Stimulated activated CD4-positive, alpha-beta T cell treated with anti-CD3 and anti-CD28 coated beads, Interleukin-1b, Interleukin-23, amount 100 ng/mL, for 1 hour (primary cell): ENCODE data around the gene PSG6.
A peak's percentile ranks its signal among the peaks of the same experiment; 100 is the strongest.
"Not testable (repeated sequence)": the region's sequence is repeated elsewhere in the genome, so short reads cannot be mapped to it uniquely, and the experiment has no call there.

Experiments
- DNase-seq, 2 donors: peaks; one replicate each; pipeline ENCODE4 v3.0.0-alpha.2; 2020; ENCODE audit warnings: low read depth in 2 of 2

The PSG6 gene

DNA sequence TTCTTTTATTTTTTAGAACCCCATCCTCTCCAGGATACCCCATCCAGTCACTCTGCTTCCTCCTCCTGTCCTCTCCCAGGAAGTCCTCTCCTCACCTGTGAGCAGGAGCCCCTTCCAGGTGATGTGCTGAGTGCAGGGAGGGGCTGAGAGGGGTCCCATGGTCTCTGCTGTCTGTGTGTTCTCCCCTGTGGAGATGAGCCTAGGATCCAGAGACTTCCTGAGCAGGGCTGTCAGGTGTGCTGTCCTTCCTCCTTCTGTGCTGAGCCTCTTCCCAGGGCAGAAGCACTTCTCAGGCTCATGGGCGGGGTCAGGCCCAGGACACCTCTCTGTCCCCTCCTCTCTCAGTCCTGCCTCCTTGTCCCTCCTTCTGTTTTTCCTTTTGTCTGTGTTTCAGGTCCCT, at the start of gene PSG6:
TSS of gene PSG6 (minus strand) at position 261 of the 400 bp plus-strand sequence. CDS start at position 159, 102 bp downstream.
- not testable (repeated sequence) for DNase-seq

DNA sequence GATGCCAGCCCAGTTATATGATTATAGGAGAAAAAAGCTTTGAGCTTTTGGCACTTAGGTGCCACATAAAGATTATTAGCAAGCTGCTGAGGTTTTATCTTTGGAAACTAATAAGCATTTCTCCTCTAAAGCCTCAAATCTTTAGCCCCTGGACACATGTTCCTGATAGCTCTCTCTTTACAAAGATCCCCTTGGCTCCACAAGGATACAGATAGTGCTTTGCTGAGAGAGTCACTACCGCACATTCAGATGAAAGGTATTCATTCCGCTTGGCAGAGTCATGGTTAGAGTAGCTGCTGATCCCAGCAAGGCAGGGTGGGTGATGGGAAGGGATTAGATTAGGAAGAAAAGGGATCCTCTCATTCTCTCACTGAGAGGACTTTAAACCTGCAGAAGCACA, 47.5 kb upstream of the PSG6 start:
- no peak for DNase-seq

DNA sequence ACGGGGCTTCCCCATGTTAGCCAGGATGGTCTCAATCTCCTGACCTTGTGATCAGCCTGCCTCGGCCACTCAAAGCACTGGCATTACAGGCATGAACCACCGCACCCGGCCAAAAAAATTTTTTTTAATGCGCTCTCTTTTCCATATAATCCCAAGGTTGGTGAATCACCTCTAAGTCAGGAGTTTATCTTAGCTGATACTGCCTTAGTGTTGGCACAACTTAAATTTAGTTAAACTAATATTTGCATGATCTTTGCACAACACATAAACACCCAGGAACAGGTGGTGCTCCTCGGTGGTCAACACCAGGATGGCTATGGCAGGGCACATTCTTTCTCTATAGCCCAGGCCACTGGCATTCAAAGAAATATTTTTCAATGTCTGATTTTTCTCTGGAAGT, 43.4 kb upstream of the PSG6 start:
- DNase-seq, result no peak

DNA sequence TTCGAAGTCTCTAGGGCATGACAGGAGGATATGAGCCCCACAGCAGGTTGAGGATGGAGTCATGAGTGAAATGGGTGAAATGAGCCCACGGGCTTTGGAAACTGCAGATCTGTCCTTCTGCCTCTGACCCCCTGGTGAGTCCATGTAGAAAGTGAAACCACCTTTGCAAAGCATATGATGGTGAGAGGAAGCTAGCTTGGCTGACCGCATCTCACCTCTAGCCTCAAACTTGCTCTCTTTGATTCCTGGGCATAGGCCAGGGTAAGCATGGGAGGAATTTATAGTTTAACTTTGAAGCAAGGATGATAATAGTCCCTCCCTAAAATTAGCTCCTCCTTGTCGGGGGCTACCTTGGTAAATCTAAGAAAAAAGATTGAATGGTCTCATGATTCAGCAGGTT, 34.4 kb upstream of the PSG6 start:
- DNase-seq, result not testable (repeated sequence)

DNA sequence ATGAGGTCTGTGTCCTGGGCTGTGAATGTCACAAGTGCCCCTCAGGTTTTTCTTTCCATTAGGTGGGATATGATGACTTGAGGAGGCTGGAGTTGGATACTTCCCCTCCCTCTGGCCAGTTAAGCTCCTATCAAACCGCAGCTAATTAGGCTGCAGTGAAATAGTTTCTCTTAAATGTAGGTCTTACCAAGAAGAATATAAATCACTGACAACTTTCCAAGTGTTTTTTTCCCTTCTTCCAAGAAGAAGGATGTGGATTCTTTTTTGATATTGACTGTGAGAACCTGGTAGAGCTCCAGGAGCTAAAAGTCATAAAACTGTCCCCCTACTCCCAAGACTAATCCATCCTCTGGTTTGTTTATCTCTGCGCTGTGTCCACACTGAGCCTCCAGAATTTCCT, 33.8 kb upstream of the PSG6 start:
- DNase-seq, result not testable (repeated sequence)

DNA sequence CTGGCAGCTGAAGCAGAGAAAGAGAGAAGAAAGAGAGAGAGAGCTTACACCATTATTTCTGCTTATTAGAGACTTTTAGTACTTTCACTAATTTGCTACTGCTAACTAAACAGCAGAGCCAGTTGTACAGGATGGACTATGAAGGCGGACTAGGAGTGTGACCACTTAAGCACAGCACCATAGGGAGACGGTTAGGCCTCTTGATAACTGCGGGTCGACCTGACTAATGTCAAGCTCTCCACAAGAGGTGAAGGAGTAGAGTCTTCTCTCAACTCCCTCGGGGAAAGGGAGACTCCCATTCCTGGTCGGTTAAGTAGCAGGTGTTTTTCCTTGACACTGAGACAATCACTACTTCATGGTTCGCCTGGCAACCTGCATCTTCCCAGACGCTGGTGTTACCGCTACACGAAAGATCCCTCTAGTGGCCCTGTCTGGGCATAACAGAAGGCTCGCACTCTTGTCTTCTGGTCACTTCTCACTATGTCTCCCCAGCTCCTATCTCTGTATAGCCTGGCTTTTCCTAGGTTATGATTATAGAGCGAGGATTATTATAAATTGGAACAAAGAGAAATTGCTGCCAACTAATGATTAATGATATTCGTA, 24.6 kb upstream of the PSG6 start:
- no peak for DNase-seq

GRCh38 chr19:42937107-42937506, 19.4 kb upstream of the PSG6 start, which contains the start of gene PSG7:
Gene PSG7 (minus strand): TSS chr19:42937207. CDS start chr19:42937076, 131 bp downstream.
- DNase-seq, result not testable (repeated sequence)

DNA sequence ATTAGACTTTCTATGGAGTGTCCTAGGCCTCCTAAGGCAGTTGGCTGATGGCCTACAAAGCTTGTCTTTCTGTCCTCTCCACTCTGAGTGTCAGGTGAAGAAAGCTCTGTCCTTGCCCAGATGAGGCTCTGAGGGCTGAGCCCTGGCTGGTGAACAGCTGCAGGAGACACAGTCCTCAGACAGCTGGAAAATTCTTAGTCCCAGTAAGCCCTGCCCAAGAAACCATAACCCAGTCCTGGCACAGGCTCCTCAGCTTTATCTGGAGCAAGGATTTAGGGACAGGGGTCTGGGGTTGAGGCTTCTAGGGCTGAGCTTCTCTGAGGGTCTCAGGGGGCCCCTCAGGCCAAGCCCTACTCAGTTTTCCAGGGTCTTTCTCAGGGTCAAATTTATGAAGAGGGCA, 17.0 kb upstream of the PSG6 start:
- not testable (repeated sequence) for DNase-seq

GRCh38 chr19:42934183-42934582, 16.5 kb upstream of the PSG6 start:
- DNase-seq, result not testable (repeated sequence)

- not testable (repeated sequence) for DNase-seq
Measured at GRCh38 chr19:42933412-42933811, 15.7 kb upstream of the PSG6 start.

- DNase-seq, result not testable (repeated sequence)
Measured at GRCh38 chr19:42932485-42933101, 14.9 kb upstream of the PSG6 start.

DNA sequence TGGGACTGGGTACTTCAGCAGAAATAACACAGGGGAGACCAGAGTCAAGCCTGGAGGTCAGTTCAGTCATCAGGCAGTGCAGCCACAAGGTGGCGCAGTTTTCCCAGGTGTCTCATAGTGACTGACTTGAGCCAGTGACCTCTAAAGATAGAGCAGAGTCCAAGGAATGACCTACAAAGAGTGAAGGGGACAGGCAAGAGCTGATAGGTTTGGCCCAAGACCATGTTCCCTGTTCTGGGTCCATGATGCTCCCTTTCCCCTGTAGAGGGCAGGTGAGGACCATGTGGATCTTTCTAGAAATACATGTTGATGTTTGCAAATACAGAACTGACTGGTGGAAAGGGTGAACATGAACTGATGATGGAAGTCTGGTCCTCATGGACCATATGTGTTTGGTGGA, 12.5 kb upstream of the PSG6 start:
- peak in 1 of 2 donors; percentile 6 for DNase-seq

- no peak for DNase-seq
Measured at GRCh38 chr19:42928896-42929295, 11.2 kb upstream of the PSG6 start.

DNA sequence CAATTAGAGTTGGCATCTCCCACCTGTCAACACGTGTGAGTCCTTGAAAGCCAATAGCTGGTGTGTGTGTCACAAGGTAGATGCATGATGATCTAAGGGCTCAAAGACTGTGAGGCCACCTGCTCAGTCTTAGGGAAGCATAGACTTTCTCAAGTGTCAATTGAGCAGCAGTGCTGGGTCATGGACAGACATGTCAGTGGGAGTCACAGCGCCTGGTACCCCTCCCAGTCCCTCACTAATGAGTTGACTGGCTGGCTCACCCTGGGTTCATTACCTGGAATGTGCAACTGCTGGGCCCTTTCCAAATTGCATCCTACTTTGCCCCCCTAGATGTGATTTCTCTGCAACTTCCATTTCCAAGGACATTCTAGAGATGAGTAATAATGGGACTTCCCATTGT, 9.1 kb upstream of the PSG6 start:
- no peak for DNase-seq

- not testable (repeated sequence) for DNase-seq
Measured at GRCh38 chr19:42923106-42923505, 5.4 kb upstream of the PSG6 start.

GRCh38 chr19:42920971-42921370, 3.3 kb upstream of the PSG6 start:
- not testable (repeated sequence) for DNase-seq

- no peak for DNase-seq
Measured at GRCh38 chr19:42919757-42920079, 2.0 kb upstream of the PSG6 start.

DNA sequence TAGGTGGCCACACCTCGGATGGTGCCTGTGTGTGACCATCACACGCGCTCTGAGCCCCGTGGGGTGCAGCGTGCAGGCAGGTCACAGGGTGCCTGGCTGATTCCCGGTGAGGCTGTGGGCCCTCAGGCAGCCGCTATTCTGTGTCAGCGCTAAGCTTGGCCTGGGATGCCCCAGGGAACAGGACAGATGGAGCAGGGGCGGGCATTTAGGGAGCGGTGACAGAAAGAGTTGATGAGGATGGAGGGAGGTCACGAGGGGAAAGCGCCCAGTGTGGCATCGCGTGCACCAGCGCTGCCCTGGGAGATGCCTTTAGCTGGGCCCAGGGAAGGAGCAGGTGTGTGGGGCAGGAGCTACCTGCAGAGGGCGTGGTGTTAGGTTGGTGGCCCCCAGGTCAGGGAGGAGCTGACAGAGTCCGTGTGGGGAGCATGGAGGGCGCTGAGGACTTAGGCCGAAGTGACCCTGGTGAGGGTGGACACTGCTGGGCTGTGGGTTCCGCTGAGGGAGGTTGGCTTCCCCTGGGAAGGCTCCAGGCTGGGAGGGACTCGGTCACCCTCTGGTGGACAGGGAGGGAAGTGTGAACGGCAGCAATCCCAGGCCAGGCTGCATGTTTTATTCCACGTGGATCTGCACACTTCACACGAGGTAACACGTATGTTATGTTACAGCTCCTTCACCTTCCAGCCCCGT, 1.5 kb upstream of the PSG6 start:
- not testable (repeated sequence) for DNase-seq

- not testable (repeated sequence) for DNase-seq
Measured at GRCh38 chr19:42918377-42919069, 829 bp upstream of the PSG6 start.

GRCh38 chr19:42916931-42917330, 763 bp downstream of the PSG6 start:
- DNase-seq, result not testable (repeated sequence)

GRCh38 chr19:42913516-42913915, 4.2 kb downstream of the PSG6 start:
- DNase-seq, result not testable (repeated sequence)

DNA sequence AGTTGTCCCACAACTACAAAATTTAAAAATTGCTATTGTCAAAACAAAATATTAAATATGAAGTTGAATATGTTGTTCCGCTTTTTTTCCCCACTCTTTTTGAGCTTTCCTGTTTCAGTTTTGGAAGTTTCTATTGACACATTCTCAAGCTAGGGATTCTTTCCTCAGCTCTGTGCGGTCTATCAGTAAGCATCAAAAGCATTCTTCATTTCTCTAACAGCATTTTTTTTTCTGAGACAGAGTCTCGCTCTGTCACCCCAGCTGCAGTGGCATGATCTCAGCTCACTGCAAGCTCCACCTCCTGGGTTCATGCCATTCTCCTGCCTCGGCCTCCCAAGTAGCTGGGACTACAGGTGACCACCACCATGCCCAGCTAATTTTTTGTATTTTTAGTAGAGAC, 4.8 kb downstream of the PSG6 start:
- not testable (repeated sequence) for DNase-seq
